Naive thymus-derived CD4-positive, alpha-beta T cell (primary cell): ENCODE data around the gene TLK2. TPM values are rescaled to one million over a fixed set of nuclear protein-coding genes. Genes with fewer than 3 reads are reported as not detected.
A peak's percentile ranks its signal among the peaks of the same experiment; 100 is the strongest.
"Not testable (repeated sequence)": the region's sequence is repeated elsewhere in the genome, so short reads cannot be mapped to it uniquely, and the experiment has no call there.

Experiments used
- ATAC-seq: fragments of 150-1000 bp; cut with Tn5 transposase; 2 replicates; pipeline ENCODE4 v1.10.0; 2021; ENCODE audit warnings: mild to moderate bottlenecking, moderate library complexity
- CTCF ChIA-PET: fragments of 350-600 bp; sonication (Branson Sonifier 250); formaldehyde crosslinking; loops from one replicate; lab custom pipeline; 2021; ENCODE audit warnings: antibody characterized with exemption; lab: Charles Lee
- POLR2A ChIA-PET: fragments of 350-600 bp; sonication (Branson Sonifier 250); formaldehyde crosslinking; loops from one replicate; lab custom pipeline; 2021; ENCODE audit warnings: antibody characterized with exemption, inconsistent platforms; lab: Charles Lee
- DNase-seq, 9 donors: peaks; one replicate each; pipeline versions ENCODE4 v3.0.0 to v3.0.0-alpha.2; 2020 to 2022; ENCODE audit warnings: mixed read lengths in 1 of 9
- H3K27ac ChIP-seq: one replicate; pipeline ENCODE4 v1.7.0; 2013; ENCODE audit warnings: mild to moderate bottlenecking, low read depth, low read length, moderate library complexity
- H3K27me3 ChIP-seq, 2 donors: one replicate each; pipeline ENCODE4 v1.7.0; 2013; ENCODE audit warnings: low read length in 2 of 2, mild to moderate bottlenecking in 2 of 2, moderate library complexity in 2 of 2; ENCODE audit not compliant: control insufficient read depth in 2 of 2, insufficient read depth in 2 of 2
- H3K36me3 ChIP-seq, 3 experiments: 1 replicate in 2 of 3; 2 replicates in 1 of 3; pipeline ENCODE4 v1.7.0; 2013; ENCODE audit warnings: low read length in 3 of 3, mild to moderate bottlenecking in 3 of 3, moderate library complexity in 1 of 3; ENCODE audit not compliant: insufficient read depth in 3 of 3, control insufficient read depth in 2 of 3
- H3K4me1 ChIP-seq, 2 donors: one replicate each; pipeline ENCODE4 v1.7.0; 2013; ENCODE audit warnings: low read length in 2 of 2, mild to moderate bottlenecking in 2 of 2, moderate library complexity in 1 of 2; ENCODE audit not compliant: control insufficient read depth in 2 of 2, insufficient read depth in 2 of 2
- H3K4me3 ChIP-seq: 2 replicates; pipeline ENCODE4 v1.7.0; 2013; ENCODE audit warnings: mild to moderate bottlenecking, low read length
- H3K9me3 ChIP-seq, 3 experiments: 1 replicate in 2 of 3; 2 replicates in 1 of 3; pipeline ENCODE4 v1.7.0; 2013; ENCODE audit warnings: low read length in 3 of 3; ENCODE audit not compliant: control insufficient read depth in 2 of 3
- H3K27ac Mint-ChIP-seq, 9 donors: one replicate each; pipeline ENCODE4 v1.8.0; 2020 to 2022; ENCODE audit warnings: mixed read lengths in 9 of 9, mild to moderate bottlenecking in 8 of 9, moderate library complexity in 5 of 9, inconsistent platforms in 2 of 9
- H3K27me3 Mint-ChIP-seq, 5 donors: one replicate each; pipeline ENCODE4 v1.8.0; 2021 to 2022; ENCODE audit warnings: mixed read lengths in 5 of 5, mild to moderate bottlenecking in 1 of 5
- H3K36me3 Mint-ChIP-seq, 5 donors: one replicate each; pipeline ENCODE4 v1.8.0; 2020 to 2022; ENCODE audit warnings: mixed read lengths in 5 of 5, mild to moderate bottlenecking in 3 of 5, inconsistent platforms in 1 of 5
- H3K4me1 Mint-ChIP-seq, 7 donors: one replicate each; pipeline ENCODE4 v1.8.0; 2020 to 2022; ENCODE audit warnings: mixed read lengths in 7 of 7, mild to moderate bottlenecking in 3 of 7, inconsistent platforms in 1 of 7
- H3K4me3 Mint-ChIP-seq, 10 donors: one replicate each; pipeline ENCODE4 v1.8.0; 2020 to 2022; ENCODE audit warnings: mild to moderate bottlenecking in 10 of 10, mixed read lengths in 10 of 10, moderate library complexity in 6 of 10, inconsistent platforms in 2 of 10
- H3K9me3 Mint-ChIP-seq, 11 donors: one replicate each; pipeline ENCODE4 v1.8.0; 2020 to 2022; ENCODE audit warnings: mixed read lengths in 11 of 11, mild to moderate bottlenecking in 4 of 11, inconsistent platforms in 1 of 11, moderate library complexity in 1 of 11
- intact Hi-C, 2 donors: fragments of 100-400 bp; cut with micrococcal nuclease; formaldehyde crosslinking; loops; one replicate each; pipeline ENCODE4 v1.15.1; 2023
- polyA plus RNA-seq, 2 donors: library from polyadenylated mRNA; unstranded; fragments of 300-500 nt; fragmentation: Illumina TruSeq; gene quantifications; one replicate each; pipeline ENCODE4 v1.2.3, GENCODE V29; 2021
- total RNA-seq, 6 experiments: library from RNA in 5 of 6; stranded (reverse) in 5 of 6; gene quantifications; 1 replicate in 5 of 6; 2 replicates in 1 of 6; pipeline ENCODE4 v1.2.3 and lab custom pipeline; 2021 to 2026

The TLK2 gene
- total and polyA plus RNA-seq, 7 experiments from 2014 or later, result 7.6 to 84.8 (median 64.5) TPM

DNA sequence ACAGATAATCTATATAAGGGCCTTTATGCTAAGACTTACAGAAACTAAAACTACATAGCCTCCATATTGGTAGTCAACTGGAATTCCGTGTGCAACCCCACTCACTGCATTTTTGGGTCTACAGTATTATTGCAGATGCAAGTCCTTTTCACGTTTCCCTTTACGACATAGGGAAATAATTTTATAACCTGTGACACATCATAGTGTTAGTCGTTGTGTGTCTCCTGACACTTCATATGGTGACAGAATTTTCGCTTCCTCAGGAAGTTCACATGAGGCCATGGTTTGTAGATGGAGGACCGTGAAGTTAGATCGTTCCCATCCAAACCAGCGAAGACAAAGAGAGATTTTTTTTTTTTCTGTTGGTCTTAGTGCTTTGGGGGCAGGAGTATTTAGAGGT lies 133.1 kb downstream of the TLK2 start:
- Histone ChIP-seq H3K4me3 (no peak overlapping the region), H3K9me3 (no peaks in the 10 kb centered on the region), H3K36me3 (peaks cover 0 to 60% (median 29%) of the 10 kb centered on the region in 3 experiments), H3K4me1 (no peaks in the 10 kb centered on the region), H3K27ac (no peak overlapping the region), H3K27me3 (no peaks in the 10 kb centered on the region)
- H3K9me3 Mint-ChIP-seq, result no peaks in the 10 kb centered on the region
- DNase-seq (no peak), ATAC-seq (peak; percentile 79)
- no peak overlapping the region for H3K4me3 Mint-ChIP-seq
- peaks cover 0 to 5% (median 0%) of the 10 kb centered on the region in 7 donors for H3K4me1 Mint-ChIP-seq
- intact Hi-C loops, result no loop called here
- ChIA-PET POLR2A (no interaction called here), CTCF (no interaction called here)
- no peaks in the 10 kb centered on the region for H3K27me3 Mint-ChIP-seq
- H3K36me3 Mint-ChIP-seq, result peaks cover 12 to 61% (median 33%) of the 10 kb centered on the region in 5 donors
- H3K27ac Mint-ChIP-seq, result peak overlapping the region in 1 of 9 donors; percentile 26

DNA sequence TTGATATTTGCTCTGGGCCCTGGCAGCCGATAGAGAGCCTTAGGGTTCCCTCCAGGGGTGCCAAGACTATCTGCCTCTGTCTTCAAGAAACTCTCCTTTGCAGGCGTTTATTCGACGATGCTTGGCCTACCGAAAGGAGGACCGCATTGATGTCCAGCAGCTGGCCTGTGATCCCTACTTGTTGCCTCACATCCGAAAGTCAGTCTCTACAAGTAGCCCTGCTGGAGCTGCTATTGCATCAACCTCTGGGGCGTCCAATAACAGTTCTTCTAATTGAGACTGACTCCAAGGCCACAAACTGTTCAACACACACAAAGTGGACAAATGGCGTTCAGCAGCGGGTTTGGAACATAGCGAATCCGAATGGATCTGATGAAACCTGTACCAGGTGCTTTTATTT lies 133.7 kb downstream of the TLK2 start:
- H3K27ac ChIP-seq, DNase-seq, H3K4me3 ChIP-seq, CTCF ChIA-PET, H3K4me1 Mint-ChIP-seq, H3K27me3 ChIP-seq, H3K4me3 Mint-ChIP-seq, H3K9me3 Mint-ChIP-seq, H3K9me3 ChIP-seq, H3K27me3 Mint-ChIP-seq, intact Hi-C loops, H3K4me1 ChIP-seq, POLR2A ChIA-PET, ATAC-seq: not testable (repeated sequence)
- H3K27ac Mint-ChIP-seq, result peak overlapping the region in 1 of 9 donors; percentile 58
- H3K36me3 Mint-ChIP-seq, result peaks cover 12 to 58% (median 33%) of the 10 kb centered on the region in 5 donors
- H3K36me3 ChIP-seq, result peaks cover 0 to 54% (median 29%) of the 10 kb centered on the region in 3 experiments

DNA sequence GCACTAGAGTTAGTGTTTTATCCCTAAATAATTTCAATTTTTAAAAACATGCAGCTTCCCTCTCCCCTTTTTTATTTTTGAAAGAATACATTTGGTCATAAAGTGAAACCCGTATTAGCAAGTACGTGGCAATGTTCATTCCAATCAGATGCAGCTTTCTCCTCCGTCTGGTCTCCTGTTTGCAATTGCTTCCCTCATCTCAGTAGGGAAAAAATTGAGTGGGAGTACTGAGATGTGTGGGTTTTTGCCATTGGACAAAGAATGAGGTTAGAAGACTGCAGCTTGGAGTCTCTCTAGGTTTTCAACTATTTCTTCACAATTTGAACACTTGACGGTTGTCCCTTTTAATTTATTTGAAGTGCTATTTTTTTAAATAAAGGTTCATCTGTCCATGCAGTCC lies 134.5 kb downstream of the TLK2 start:
- H3K4me3 Mint-ChIP-seq, H3K4me1 ChIP-seq, ATAC-seq, H3K27me3 Mint-ChIP-seq, H3K27me3 ChIP-seq, H3K9me3 Mint-ChIP-seq, DNase-seq, intact Hi-C loops, H3K4me3 ChIP-seq, H3K9me3 ChIP-seq, H3K27ac Mint-ChIP-seq, H3K4me1 Mint-ChIP-seq, H3K27ac ChIP-seq, POLR2A ChIA-PET: not testable (repeated sequence)
- H3K36me3 ChIP-seq, result peaks cover 0 to 46% (median 24%) of the 10 kb centered on the region in 3 experiments
- H3K36me3 Mint-ChIP-seq, result peaks cover 5 to 51% (median 28%) of the 10 kb centered on the region in 5 donors
- CTCF ChIA-PET, result interaction anchor here (0.6 kb wide), 1 partner anchor 175 kb away, joined by 3 read pairs; no protein-coding TSS in a partner anchor

DNA sequence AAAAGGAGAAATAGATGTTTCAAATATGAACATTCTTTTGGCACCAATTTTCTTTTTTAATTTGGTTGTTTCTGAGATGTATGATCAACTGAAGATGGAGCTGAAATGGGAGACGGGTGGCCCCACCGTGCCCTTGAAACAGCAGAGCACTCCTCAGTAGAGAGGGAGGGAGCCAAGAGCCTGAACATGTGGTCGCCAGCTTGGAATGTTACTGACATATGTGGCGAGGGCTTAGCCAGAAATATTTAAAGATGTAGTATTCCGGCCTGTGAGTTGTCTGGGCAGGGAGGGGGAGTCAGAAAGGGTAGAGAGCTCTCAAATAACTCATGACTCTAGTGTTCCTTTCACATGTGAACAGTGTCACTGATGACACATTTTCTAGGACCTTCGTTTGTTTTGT lies 135.5 kb downstream of the TLK2 start:
- Mint-ChIP-seq H3K9me3 (no peaks in the 10 kb centered on the region), H3K36me3 (peaks cover 5 to 41% (median 27%) of the 10 kb centered on the region in 5 donors), H3K4me3 (no peak overlapping the region), H3K4me1 (peaks cover 0 to 8% (median 0%) of the 10 kb centered on the region in 7 donors), H3K27me3 (no peaks in the 10 kb centered on the region), H3K27ac (peak overlapping the region in 2 of 9 donors; percentile 10 to 17)
- Histone ChIP-seq H3K36me3 (peaks cover 0 to 36% (median 24%) of the 10 kb centered on the region in 3 experiments), H3K27ac (no peak overlapping the region), H3K9me3 (no peaks in the 10 kb centered on the region), H3K4me3 (no peak overlapping the region), H3K4me1 (no peaks in the 10 kb centered on the region), H3K27me3 (no peaks in the 10 kb centered on the region)
- ATAC-seq (no peak), DNase-seq (no peak)
- ChIA-PET POLR2A (no interaction called here), CTCF (no interaction called here)
- intact Hi-C loops, result no loop called here

DNA sequence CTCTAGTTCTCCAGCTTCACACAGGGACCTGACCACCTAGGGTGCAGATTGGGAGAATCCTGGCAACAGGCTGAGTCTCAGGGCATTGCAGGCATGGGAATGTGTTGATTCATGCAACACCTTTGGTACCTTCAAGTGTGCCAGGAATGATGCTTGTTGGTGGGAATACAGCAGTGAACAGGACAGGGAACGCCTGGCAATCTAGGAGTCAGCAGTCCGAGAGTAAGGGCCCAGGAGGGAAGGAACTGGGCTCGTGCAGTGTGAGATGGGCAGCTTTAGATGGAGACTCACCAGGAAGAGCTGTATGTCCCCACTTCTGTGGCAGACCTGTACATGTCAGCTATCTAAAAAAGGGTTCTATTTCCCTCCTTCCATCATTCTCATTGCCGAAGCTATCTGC lies 136.9 kb downstream of the TLK2 start:
- H3K4me1 Mint-ChIP-seq, result peaks cover 0 to 8% (median 0%) of the 10 kb centered on the region in 7 donors
- H3K27me3 Mint-ChIP-seq, result no peaks in the 10 kb centered on the region
- Histone ChIP-seq H3K36me3 (peaks cover 0 to 23% (median 13%) of the 10 kb centered on the region in 3 experiments), H3K27ac (no peak overlapping the region), H3K27me3 (no peaks in the 10 kb centered on the region), H3K9me3 (no peaks in the 10 kb centered on the region), H3K4me3 (no peak overlapping the region), H3K4me1 (no peaks in the 10 kb centered on the region)
- DNase-seq, result no peak
- intact Hi-C loops, result no loop called here
- ChIA-PET CTCF (interaction anchor here (0.6 kb wide), 1 partner anchor 57 kb away, joined by 3 read pairs; no protein-coding TSS in a partner anchor), POLR2A (no interaction called here)
- H3K4me3 Mint-ChIP-seq, result no peak overlapping the region
- no peak for ATAC-seq
- peak overlapping the region in 2 of 9 donors; percentile 28 to 51 for H3K27ac Mint-ChIP-seq
- H3K36me3 Mint-ChIP-seq, result peaks cover under 1 to 32% (median 16%) of the 10 kb centered on the region in 5 donors
- no peaks in the 10 kb centered on the region for H3K9me3 Mint-ChIP-seq

DNA sequence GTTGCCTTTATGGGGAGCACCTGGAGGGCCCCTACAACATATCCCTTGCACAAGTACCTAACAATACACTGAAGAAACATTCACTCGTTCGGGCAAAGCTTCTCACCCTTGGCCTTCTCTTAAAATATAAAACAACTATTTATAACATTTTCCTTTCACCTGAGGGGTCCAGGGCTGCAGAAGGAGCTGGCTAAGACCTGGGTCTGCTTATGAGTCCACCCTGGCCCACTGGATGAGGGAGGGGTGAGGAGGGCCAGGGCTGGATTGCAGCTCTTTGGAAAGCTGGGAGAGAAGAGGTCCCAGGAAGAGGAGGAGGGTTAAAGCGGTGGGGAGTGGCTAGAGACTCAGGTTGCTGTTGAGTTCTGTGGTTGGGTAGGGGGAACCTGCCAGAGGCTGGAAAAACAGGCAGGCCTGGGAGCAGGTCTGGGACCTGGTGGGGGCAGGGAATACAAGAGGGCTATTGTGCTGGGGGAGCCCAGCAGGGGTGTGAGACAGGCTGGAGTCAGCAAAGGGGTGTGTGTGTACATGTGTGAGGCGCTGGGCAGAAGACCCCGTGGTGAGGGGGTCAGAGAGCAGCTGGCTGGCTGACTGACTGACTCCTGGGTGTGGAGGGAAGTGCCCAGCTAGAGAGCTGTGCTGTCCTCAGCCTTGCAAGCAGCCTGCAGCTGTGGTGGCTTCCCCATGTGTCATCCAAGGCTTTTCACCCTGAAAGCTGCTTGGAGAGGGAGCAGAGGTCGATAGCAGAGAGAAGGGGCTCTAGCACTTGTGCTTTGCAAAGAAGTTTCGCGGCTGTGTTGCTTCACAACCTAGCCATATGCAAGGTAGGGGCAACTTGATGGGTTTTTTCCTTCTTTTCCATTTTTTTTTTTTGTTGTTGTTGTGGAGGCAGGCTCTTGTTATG lies 138.6 kb downstream of the TLK2 start:
- Mint-ChIP-seq H3K4me1 (peaks cover 0 to 8% (median 0%) of the 10 kb centered on the region in 7 donors), H3K36me3 (peaks cover 0 to 21% (median 7%) of the 10 kb centered on the region in 5 donors), H3K9me3 (no peaks in the 10 kb centered on the region), H3K27me3 (no peaks in the 10 kb centered on the region), H3K27ac (peak overlapping the region in 4 of 9 donors; percentile 64 to 76 (median 69)), H3K4me3 (no peak overlapping the region)
- ChIA-PET CTCF (no interaction called here), POLR2A (no interaction called here)
- H3K4me1 ChIP-seq, result no peaks in the 10 kb centered on the region
- H3K27me3 ChIP-seq, result no peaks in the 10 kb centered on the region
- no peak for ATAC-seq
- no peak overlapping the region for H3K4me3 ChIP-seq
- DNase-seq, result no peak
- H3K9me3 ChIP-seq, result no peaks in the 10 kb centered on the region
- H3K27ac ChIP-seq, result no peak overlapping the region
- peaks cover 0 to 6% (median 2%) of the 10 kb centered on the region in 3 experiments for H3K36me3 ChIP-seq
- intact Hi-C loops, result no loop called here
